IMR-90 (cell line): Measurements from ENCODE around the gene CEBPB. TPM values are rescaled to one million over a fixed set of nuclear protein-coding genes. Genes with fewer than 3 reads are reported as not detected.

ENCODE experiments used
- ATAC-seq: fragments of 200-7000 bp; cut with Tn5 transposase; 2 replicates; pipeline ENCODE4 v1.9.1; 2020; ENCODE audit warnings: low read depth, mild to moderate bottlenecking, moderate library complexity
- BruUV-seq: library from RNA; stranded (reverse); fragments of 400-500 nt; replicated peaks from 2 replicates; lab custom pipeline; 2021; lab: Mats Ljungman, UMichigan
- CTCF ChIA-PET: fragments of 300-600 bp; formaldehyde crosslinking; extraction: SDS; loops from one replicate; lab custom pipeline; 2021; ENCODE audit warnings: antibody characterized with exemption; lab: Yijun Ruan, JAX
- POLR2A ChIA-PET: fragments of 300-600 bp; sonication (Branson Sonifier 250); formaldehyde crosslinking; loops from one replicate; lab custom pipeline; 2022; ENCODE audit warnings: antibody characterized with exemption; ENCODE audit not compliant: unreplicated experiment; lab: Charles Lee
- DNase-seq: peaks from one replicate; pipeline ENCODE4 v3.0.0; 2013
- H2AFZ ChIP-seq: replicated peaks from 2 replicates; pipeline ENCODE3; 2013; ENCODE audit warnings: low read length, mild to moderate bottlenecking; ENCODE audit not compliant: poor library complexity
- H2AK5ac ChIP-seq: 2 replicates; pipeline ENCODE4 v1.6.1; 2013; ENCODE audit warnings: low read depth, low read length, inconsistent platforms
- H2AK9ac ChIP-seq: replicated peaks from 2 replicates; pipeline ENCODE3; 2013; ENCODE audit warnings: mild to moderate bottlenecking, low read depth, low read length, moderate library complexity; ENCODE audit not compliant: poor library complexity
- H2BK120ac ChIP-seq: 2 replicates; pipeline ENCODE4 v1.6.1; 2013; ENCODE audit warnings: low read depth, low read length, inconsistent platforms
- H2BK15ac ChIP-seq: 3 replicates; pipeline ENCODE4 v1.6.1; 2013; ENCODE audit warnings: low read depth, low read length, inconsistent platforms
- H2BK20ac ChIP-seq: 2 replicates; pipeline ENCODE4 v1.6.1; 2013; ENCODE audit warnings: low read depth, mild to moderate bottlenecking, inconsistent platforms, low read length, moderate library complexity
- H2BK5ac ChIP-seq: 2 replicates; pipeline ENCODE4 v1.6.1; 2013; ENCODE audit warnings: mild to moderate bottlenecking, low read depth, low read length, inconsistent platforms; ENCODE audit not compliant: poor library complexity, severe bottlenecking
- H3K14ac ChIP-seq: replicated peaks from 2 replicates; pipeline ENCODE4 v1.6.1; 2013; ENCODE audit warnings: low read depth, low read length, inconsistent platforms
- H3K18ac ChIP-seq: 2 replicates; pipeline ENCODE4 v1.6.1; 2013; ENCODE audit warnings: low read depth, low read length, control low read depth
- H3K23ac ChIP-seq: 2 replicates; pipeline ENCODE4 v1.6.1; 2013; ENCODE audit warnings: low read depth, low read length, inconsistent platforms
- H3K27ac ChIP-seq: 2 replicates; pipeline ENCODE4 v1.5.1; 2013; ENCODE audit warnings: mild to moderate bottlenecking, control low read depth, low read length; ENCODE audit not compliant: insufficient read depth
- H3K27me3 ChIP-seq: 2 replicates; pipeline ENCODE4 v1.6.1; 2013; ENCODE audit warnings: low read length; ENCODE audit not compliant: control insufficient read depth, insufficient read depth
- H3K36me3 ChIP-seq: 2 replicates; pipeline ENCODE4 v1.6.1; 2013; ENCODE audit warnings: low read length, mixed read lengths; ENCODE audit not compliant: control insufficient read depth, insufficient read depth
- H3K4ac ChIP-seq: 2 replicates; pipeline ENCODE4 v1.6.1; 2013; ENCODE audit warnings: low read depth, low read length, inconsistent platforms
- H3K4me1 ChIP-seq: 2 replicates; pipeline ENCODE4 v1.6.1; 2013; ENCODE audit warnings: low read length, mixed read lengths; ENCODE audit not compliant: control insufficient read depth, insufficient read depth
- H3K4me2 ChIP-seq: 2 replicates; pipeline ENCODE4 v1.6.1; 2013; ENCODE audit warnings: low read depth, mild to moderate bottlenecking, control low read depth, low read length, moderate library complexity
- H3K4me3 ChIP-seq: 2 replicates; pipeline ENCODE4 v1.5.1; 2013; ENCODE audit warnings: low read depth, mild to moderate bottlenecking, control low read depth, low read length, moderate library complexity; ENCODE audit not compliant: insufficient read depth
- H3K56ac ChIP-seq: 2 replicates; pipeline ENCODE4 v1.6.1; 2013; ENCODE audit warnings: low read length, inconsistent platforms; ENCODE audit not compliant: insufficient read depth; ENCODE audit errors: extremely low read depth
- H3K79me1 ChIP-seq, 2 experiments: 2 replicates each; pipeline ENCODE4 v1.6.1; 2013; ENCODE audit warnings: low read length in 2 of 2, inconsistent platforms in 1 of 2, low read depth in 1 of 2
- H3K9ac ChIP-seq: 2 replicates; pipeline ENCODE4 v1.6.1; 2013; ENCODE audit warnings: low read depth, low read length, control low read depth
- H3K9me1 ChIP-seq: 2 replicates; pipeline ENCODE4 v1.6.1; 2013; ENCODE audit warnings: low read length, inconsistent platforms; ENCODE audit not compliant: insufficient read depth
- H3K9me3 ChIP-seq: 2 replicates; pipeline ENCODE4 v1.6.1; 2013; ENCODE audit warnings: low read length; ENCODE audit not compliant: control insufficient read depth, insufficient read depth
- H4K20me1 ChIP-seq: 2 replicates; pipeline ENCODE4 v1.6.1; 2013; ENCODE audit warnings: low read length, inconsistent platforms; ENCODE audit not compliant: insufficient read depth
- H4K5ac ChIP-seq: 2 replicates; pipeline ENCODE4 v1.6.1; 2013; ENCODE audit warnings: mild to moderate bottlenecking, low read depth, low read length, control low read depth
- H4K8ac ChIP-seq, 2 experiments: 2 replicates each; pipeline ENCODE4 v1.6.1; 2013; ENCODE audit warnings: low read depth in 2 of 2, low read length in 2 of 2, control low read depth in 1 of 2, inconsistent platforms in 1 of 2
- H4K91ac ChIP-seq: 2 replicates; pipeline ENCODE4 v1.6.1; 2013; ENCODE audit warnings: low read depth, low read length, inconsistent platforms; ENCODE audit not compliant: insufficient read depth
- BHLHE40 ChIP-seq: fragments of 150-350 bp; IDR thresholded peaks from 2 replicates; pipeline ENCODE4 v1.6.1; 2016; ENCODE audit warnings: mild to moderate bottlenecking, low read depth, low read length
- CEBPB ChIP-seq: IDR thresholded peaks from 2 replicates; pipeline ENCODE4 v1.6.1; 2012; ENCODE audit warnings: low read depth, low read length, improper control_type of control experiment
- CHD1 ChIP-seq: IDR thresholded peaks from 2 replicates; pipeline ENCODE4 v1.6.1; 2012; ENCODE audit warnings: low read depth, low read length, improper control_type of control experiment
- FOS ChIP-seq: fragments of 150-350 bp; IDR thresholded peaks from 2 replicates; pipeline ENCODE4 v1.6.1; 2016; ENCODE audit warnings: low read depth, low read length
- MAFK ChIP-seq: IDR thresholded peaks from 2 replicates; pipeline ENCODE4 v1.6.1; 2012; ENCODE audit warnings: low read depth, low read length, improper control_type of control experiment
- MAZ ChIP-seq: IDR thresholded peaks from 2 replicates; pipeline ENCODE4 v1.6.1; 2012; ENCODE audit warnings: low read depth, mild to moderate bottlenecking, low read length, improper control_type of control experiment, moderate library complexity, borderline replicate concordance
- MXI1 ChIP-seq: IDR thresholded peaks from 2 replicates; pipeline ENCODE4 v1.6.1; 2012; ENCODE audit warnings: low read depth, mild to moderate bottlenecking, low read length, moderate library complexity, borderline replicate concordance
- NFE2L2 ChIP-seq: fragments of 150-350 bp; IDR thresholded peaks from 2 replicates; pipeline ENCODE4 v1.6.1; 2016; ENCODE audit warnings: low read depth, mild to moderate bottlenecking, low read length
- POLR2A ChIP-seq: IDR thresholded peaks from 2 replicates; pipeline ENCODE4 v1.6.1; 2012; ENCODE audit warnings: mild to moderate bottlenecking, low read depth, low read length
- RAD21 ChIP-seq: IDR thresholded peaks from 2 replicates; pipeline ENCODE4 v1.6.1; 2012; ENCODE audit warnings: low read length, improper control_type of control experiment
- RCOR1 ChIP-seq: IDR thresholded peaks from 2 replicates; pipeline ENCODE4 v1.6.1; 2012; ENCODE audit warnings: mild to moderate bottlenecking, low read length, improper control_type of control experiment; ENCODE audit not compliant: insufficient replicate concordance
- SMC3 ChIP-seq: fragments of 150-350 bp; IDR thresholded peaks from 2 replicates; pipeline ENCODE4 v1.6.1; 2016; ENCODE audit warnings: low read depth, mild to moderate bottlenecking, antibody characterized with exemption, low read length, moderate library complexity
- WGBS, 2 experiments: methylation state at CpG; one replicate each; pipeline versions ENCODE4 v1.1.5 to v1.1.7; 2013; ENCODE audit warnings: missing lambda C conversion rate in 2 of 2; ENCODE audit not compliant: insufficient read length in 1 of 2; ENCODE audit errors: extremely low coverage in 2 of 2; 5-methylcytosine and 5-hydroxymethylcytosine counted together
- dilution Hi-C: fragments of 300-500 bp; cut with HindIII; formaldehyde crosslinking; loops from one replicate; pipeline ENCODE4 v1.14.3; 2018; ENCODE audit warnings: low sequenced_read_pairs; ENCODE audit not compliant: unreplicated experiment
- in situ Hi-C: fragments of 300-500 bp; cut with MboI; formaldehyde crosslinking; loops from 3 replicates; pipeline ENCODE4 v1.14.3; 2019; ENCODE audit warnings: low sequenced_read_pairs, inconsistent platforms, mixed read lengths
- intact Hi-C: fragments of 100-400 bp; cut with micrococcal nuclease; formaldehyde crosslinking; loops from 2 replicates; pipeline ENCODE4 v1.10.0; 2022
- polyA plus RNA-seq, 3 experiments: library from polyadenylated mRNA; depleted of rRNA; stranded (reverse); fragments of >200 nt; gene quantifications; 2 replicates each; pipeline ENCODE4 v1.2.3, GENCODE V29; 2012; ENCODE audit warnings: low replicate concordance in 1 of 3
- total RNA-seq: library from RNA; depleted of rRNA; stranded (reverse); fragments of >200 nt; gene quantifications from 2 replicates; pipeline ENCODE4 v1.2.3, GENCODE V29; 2012
- TF ChIP-seq, protein P1 (sequence below): fragments of 150-350 bp; IDR thresholded peaks from 2 replicates; pipeline ENCODE4 v1.6.1; 2016; ENCODE audit warnings: low read depth, mild to moderate bottlenecking, low read length, moderate library complexity, borderline replicate concordance
- TF ChIP-seq, protein P2 (sequence below): conservative IDR thresholded peaks from 2 replicates; pipeline ENCODE4 v1.5.1; 2012; ENCODE audit warnings: mild to moderate bottlenecking, low read depth, low read length, improper control_type of control experiment
- TF ChIP-seq, protein P3 (sequence below): fragments of 150-350 bp; IDR thresholded peaks from 2 replicates; pipeline ENCODE4 v1.6.1; 2017; ENCODE audit warnings: mild to moderate bottlenecking, antibody characterized with exemption, low read length, low read depth

Gene CEBPB
- total and polyA plus RNA-seq, 2 of the 4 experiments (the other 2 are of a cell fraction) = 3.4 to 17.4 TPM

DNA sequence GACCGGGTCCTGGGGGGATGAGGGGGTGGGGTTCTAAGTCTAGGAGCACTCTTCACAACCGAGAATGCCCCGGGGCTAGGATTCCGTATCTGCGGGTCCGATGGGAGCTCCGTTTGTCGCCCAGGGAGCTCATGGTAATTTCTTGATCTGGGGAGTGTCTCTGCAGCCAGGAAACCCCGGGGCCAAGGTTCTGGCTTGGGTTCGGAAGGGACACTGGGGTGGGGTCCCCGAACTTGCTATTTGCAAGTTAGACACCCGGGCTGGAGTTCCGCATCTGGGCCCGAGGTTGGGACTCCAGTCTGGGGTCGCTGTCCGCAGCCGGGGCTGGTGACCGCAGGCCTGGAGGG lies 37.5 kb upstream of the CEBPB start:
- Histone ChIP-seq H4K20me1 (peaks cover 43% of the 10 kb centered on the region), H3K9ac (peak overlapping the region; percentile 88), H2AFZ (peak overlapping the region; percentile 92), H2AK9ac (peak overlapping the region; percentile 99), H3K14ac (peak overlapping the region; percentile 77), H3K4me2 (peak overlapping the region; percentile 98), H3K79me1 (peaks cover 13 to 56% of the 10 kb centered on the region in 2 experiments; a peak in 3 of 4 replicates), H3K4me3 (peak overlapping the region; percentile 87), H4K8ac (peak overlapping the region; percentile 12 to 63; a peak in 2 of 4 replicates), H2AK5ac (peak overlapping the region; percentile 85), H2BK15ac (no peak overlapping the region), H3K36me3 (peaks cover 17% of the 10 kb centered on the region), H3K56ac (peak overlapping the region; percentile 70; the same call in 1 of the 2 replicates), H3K4me1 (peaks cover 23% of the 10 kb centered on the region), H3K27me3 (no peaks in the 10 kb centered on the region), H3K27ac (peak overlapping the region; percentile 69), H3K4ac (peak overlapping the region; percentile 85), H2BK20ac (no peak overlapping the region), H4K5ac (peak overlapping the region; percentile 17; the same call in 1 of the 2 replicates), H3K9me3 (no peaks in the 10 kb centered on the region), H2BK120ac (peak overlapping the region; percentile 41; the same call in 1 of the 2 replicates), H3K18ac (peak overlapping the region; percentile 18; the same call in 1 of the 2 replicates), H4K91ac (peak overlapping the region; percentile 24), H2BK5ac (peak overlapping the region; percentile 73), H3K23ac (peak overlapping the region; percentile 92), H3K9me1 (peaks cover 22% of the 10 kb centered on the region)
- ATAC-seq (no peak), DNase-seq (no peak)
- ChIA-PET CTCF (interaction anchor here (1.2 kb wide), 1 partner anchor 32 kb away, joined by 6 read pairs; no protein-coding TSS in a partner anchor), POLR2A (interaction anchor here (0.6 to 0.9 kb wide), 2 partner anchors 9 to 126 kb away, joined by 4 to 6 read pairs; no protein-coding TSS in a partner anchor)
- WGBS, 2 experiments = 4% methylated on average over 12 of the region's 18 CpGs; no CpG with 5 or more reads in 1 of the 2 experiments
- no TSS peak for BruUV-seq
- dilution Hi-C loops (no loop called here), in situ Hi-C loops (no loop called here), intact Hi-C loops (loop anchor here (1.0 kb wide), 1 partner anchor 12 kb away; no protein-coding TSS in a partner anchor)
- no peak for TF ChIP-seq CHD1
- TF ChIP-seq RCOR1 = no peak
- TF ChIP-seq RAD21 = no peak
- no peak for TF ChIP-seq CEBPB
- no peak for TF ChIP-seq MAZ
- no peak for TF ChIP-seq POLR2A
- TF ChIP-seq, protein P1, sequence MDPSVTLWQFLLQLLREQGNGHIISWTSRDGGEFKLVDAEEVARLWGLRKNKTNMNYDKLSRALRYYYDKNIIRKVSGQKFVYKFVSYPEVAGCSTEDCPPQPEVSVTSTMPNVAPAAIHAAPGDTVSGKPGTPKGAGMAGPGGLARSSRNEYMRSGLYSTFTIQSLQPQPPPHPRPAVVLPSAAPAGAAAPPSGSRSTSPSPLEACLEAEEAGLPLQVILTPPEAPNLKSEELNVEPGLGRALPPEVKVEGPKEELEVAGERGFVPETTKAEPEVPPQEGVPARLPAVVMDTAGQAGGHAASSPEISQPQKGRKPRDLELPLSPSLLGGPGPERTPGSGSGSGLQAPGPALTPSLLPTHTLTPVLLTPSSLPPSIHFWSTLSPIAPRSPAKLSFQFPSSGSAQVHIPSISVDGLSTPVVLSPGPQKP = no peak
- TF ChIP-seq MAFK = no peak
- no peak for TF ChIP-seq FOS
- no peak for TF ChIP-seq SMC3
- TF ChIP-seq, protein P2, sequence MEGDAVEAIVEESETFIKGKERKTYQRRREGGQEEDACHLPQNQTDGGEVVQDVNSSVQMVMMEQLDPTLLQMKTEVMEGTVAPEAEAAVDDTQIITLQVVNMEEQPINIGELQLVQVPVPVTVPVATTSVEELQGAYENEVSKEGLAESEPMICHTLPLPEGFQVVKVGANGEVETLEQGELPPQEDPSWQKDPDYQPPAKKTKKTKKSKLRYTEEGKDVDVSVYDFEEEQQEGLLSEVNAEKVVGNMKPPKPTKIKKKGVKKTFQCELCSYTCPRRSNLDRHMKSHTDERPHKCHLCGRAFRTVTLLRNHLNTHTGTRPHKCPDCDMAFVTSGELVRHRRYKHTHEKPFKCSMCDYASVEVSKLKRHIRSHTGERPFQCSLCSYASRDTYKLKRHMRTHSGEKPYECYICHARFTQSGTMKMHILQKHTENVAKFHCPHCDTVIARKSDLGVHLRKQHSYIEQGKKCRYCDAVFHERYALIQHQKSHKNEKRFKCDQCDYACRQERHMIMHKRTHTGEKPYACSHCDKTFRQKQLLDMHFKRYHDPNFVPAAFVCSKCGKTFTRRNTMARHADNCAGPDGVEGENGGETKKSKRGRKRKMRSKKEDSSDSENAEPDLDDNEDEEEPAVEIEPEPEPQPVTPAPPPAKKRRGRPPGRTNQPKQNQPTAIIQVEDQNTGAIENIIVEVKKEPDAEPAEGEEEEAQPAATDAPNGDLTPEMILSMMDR = no peak
- no peak for TF ChIP-seq NFE2L2
- no peak for TF ChIP-seq BHLHE40
- TF ChIP-seq MXI1 = no peak
- TF ChIP-seq, protein P3, sequence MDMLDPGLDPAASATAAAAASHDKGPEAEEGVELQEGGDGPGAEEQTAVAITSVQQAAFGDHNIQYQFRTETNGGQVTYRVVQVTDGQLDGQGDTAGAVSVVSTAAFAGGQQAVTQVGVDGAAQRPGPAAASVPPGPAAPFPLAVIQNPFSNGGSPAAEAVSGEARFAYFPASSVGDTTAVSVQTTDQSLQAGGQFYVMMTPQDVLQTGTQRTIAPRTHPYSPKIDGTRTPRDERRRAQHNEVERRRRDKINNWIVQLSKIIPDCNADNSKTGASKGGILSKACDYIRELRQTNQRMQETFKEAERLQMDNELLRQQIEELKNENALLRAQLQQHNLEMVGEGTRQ = no peak
